IPS-18a (cell line): ENCODE results near the gene RASD1.
"Not testable (repeated sequence)": the region's sequence is repeated elsewhere in the genome, so short reads cannot be mapped to it uniquely, and the experiment has no call there.

Source experiments
- H3K27ac ChIP-seq: one replicate; pipeline ENCODE4 v1.5.1; 2013; ENCODE audit warnings: low read length
- H3K27me3 ChIP-seq: one replicate; pipeline ENCODE4 v1.6.1; 2013; ENCODE audit warnings: mild to moderate bottlenecking, low read length; ENCODE audit not compliant: control insufficient read depth, insufficient read depth
- H3K36me3 ChIP-seq: one replicate; pipeline ENCODE4 v1.6.1; 2013; ENCODE audit warnings: low read depth, low read length; ENCODE audit not compliant: control insufficient read depth
- H3K4me1 ChIP-seq: one replicate; pipeline ENCODE4 v1.6.1; 2013; ENCODE audit warnings: low read depth, low read length; ENCODE audit not compliant: control insufficient read depth
- H3K4me3 ChIP-seq: one replicate; pipeline ENCODE4 v1.5.1; 2013; ENCODE audit warnings: low read length
- H3K9ac ChIP-seq: one replicate; pipeline ENCODE4 v1.6.1; 2013; ENCODE audit warnings: mild to moderate bottlenecking, low read length, moderate library complexity
- H3K9me3 ChIP-seq: one replicate; pipeline ENCODE4 v1.6.1; 2013; ENCODE audit warnings: low read depth, low read length; ENCODE audit not compliant: control insufficient read depth

The RASD1 gene

DNA sequence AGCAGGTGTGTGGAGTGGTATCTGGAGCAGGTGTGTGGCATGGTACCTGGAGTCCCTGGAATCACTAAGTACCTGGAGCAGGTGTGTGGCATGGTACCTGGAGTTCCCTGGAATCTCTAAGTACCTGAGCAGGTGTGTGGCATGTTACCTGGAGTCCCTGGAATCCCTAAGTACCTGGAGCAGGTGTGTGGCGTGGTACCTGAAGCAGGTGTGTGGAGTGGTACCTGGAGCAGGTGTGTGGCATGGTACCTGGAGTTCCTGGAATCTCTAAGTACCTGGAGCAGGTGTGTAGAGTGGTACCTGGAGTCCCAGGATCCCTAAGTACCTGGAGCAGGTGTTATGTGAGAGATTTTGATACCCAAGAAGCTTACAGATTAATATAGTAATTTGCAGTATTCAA lies 41.5 kb downstream of the RASD1 start:
- not testable (repeated sequence) for H3K36me3 ChIP-seq, H3K9me3 ChIP-seq, H3K27me3 ChIP-seq, H3K4me3 ChIP-seq, H3K4me1 ChIP-seq, H3K9ac ChIP-seq, H3K27ac ChIP-seq

DNA sequence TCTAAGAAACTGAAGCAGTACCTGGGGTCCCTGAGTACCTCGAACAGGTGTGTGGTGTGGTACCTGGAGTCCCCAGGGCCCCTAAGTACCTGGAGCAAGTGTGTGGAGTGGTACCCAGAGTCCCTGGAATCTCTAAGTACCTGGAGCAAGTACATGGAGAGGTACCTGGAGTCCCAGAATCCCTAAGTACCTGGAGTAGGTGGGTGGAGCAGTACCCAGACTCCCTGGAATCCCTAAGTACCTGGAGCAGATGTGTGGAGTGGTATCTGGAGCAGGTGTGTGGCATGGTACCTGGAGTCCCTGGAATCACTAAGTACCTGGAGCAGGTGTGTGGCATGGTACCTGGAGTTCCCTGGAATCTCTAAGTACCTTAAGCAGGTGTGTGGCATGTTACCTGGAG lies 41.9 kb downstream of the RASD1 start:
- no peak overlapping the region for H3K4me3 ChIP-seq
- H3K27ac ChIP-seq = no peak overlapping the region
- no peaks in the 10 kb centered on the region for H3K9me3 ChIP-seq
- no peaks in the 10 kb centered on the region for H3K4me1 ChIP-seq
- H3K27me3 ChIP-seq = no peaks in the 10 kb centered on the region
- H3K9ac ChIP-seq = no peak overlapping the region
- no peaks in the 10 kb centered on the region for H3K36me3 ChIP-seq

DNA sequence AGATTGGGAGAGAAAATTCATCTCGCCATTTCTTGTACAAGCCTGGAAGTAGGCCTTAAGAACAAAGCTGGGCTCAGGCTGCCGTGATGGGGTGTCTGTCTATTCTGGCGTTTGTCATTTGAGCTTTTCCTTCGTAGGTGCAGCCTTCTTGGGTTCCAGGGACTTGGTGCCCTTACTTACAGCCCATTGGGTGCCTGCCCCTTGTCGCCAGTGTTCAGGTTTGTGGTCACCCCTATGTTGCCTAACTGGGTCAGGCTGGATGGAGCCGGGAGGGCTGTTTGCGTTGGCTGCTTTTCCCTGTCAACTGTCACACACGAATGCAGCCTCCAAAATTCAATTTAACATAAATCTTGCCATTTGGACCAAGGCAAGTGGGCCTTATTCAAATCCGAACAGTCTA lies 43.1 kb downstream of the RASD1 start:
- Histone ChIP-seq H3K4me3 (no peak overlapping the region), H3K27me3 (no peaks in the 10 kb centered on the region)

DNA sequence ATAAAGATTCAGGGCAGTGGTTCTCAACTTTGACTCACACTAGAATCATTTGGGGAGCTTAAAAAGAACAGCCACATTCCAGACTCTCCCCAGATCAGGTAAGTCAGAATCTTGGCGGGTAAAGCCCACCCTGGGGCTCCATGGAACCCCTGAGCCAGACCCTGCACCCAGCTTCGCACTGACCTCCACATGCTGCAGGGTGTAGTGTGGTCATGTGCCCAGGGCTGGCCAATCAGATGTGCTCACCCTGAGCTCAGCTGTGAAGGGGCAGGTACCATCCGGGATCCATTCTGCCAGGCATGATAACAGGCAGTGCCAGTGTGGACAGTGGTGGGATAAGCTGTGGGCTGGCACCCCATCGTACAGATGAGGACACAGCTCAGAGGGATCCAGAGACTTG lies 47.5 kb downstream of the RASD1 start:
- Histone ChIP-seq H3K27me3 (no peaks in the 10 kb centered on the region), H3K36me3 (no peaks in the 10 kb centered on the region), H3K27ac (no peak overlapping the region), H3K4me1 (no peaks in the 10 kb centered on the region), H3K9me3 (no peaks in the 10 kb centered on the region), H3K9ac (no peak overlapping the region), H3K4me3 (no peak overlapping the region)

More for the DNA sequence above, 43.1 kb downstream of the RASD1 start:
- no peak overlapping the region for H3K27ac ChIP-seq
- H3K9ac ChIP-seq = no peak overlapping the region
- no peaks in the 10 kb centered on the region for H3K36me3 ChIP-seq
- no peaks in the 10 kb centered on the region for H3K9me3 ChIP-seq
- H3K4me1 ChIP-seq = no peaks in the 10 kb centered on the region

DNA sequence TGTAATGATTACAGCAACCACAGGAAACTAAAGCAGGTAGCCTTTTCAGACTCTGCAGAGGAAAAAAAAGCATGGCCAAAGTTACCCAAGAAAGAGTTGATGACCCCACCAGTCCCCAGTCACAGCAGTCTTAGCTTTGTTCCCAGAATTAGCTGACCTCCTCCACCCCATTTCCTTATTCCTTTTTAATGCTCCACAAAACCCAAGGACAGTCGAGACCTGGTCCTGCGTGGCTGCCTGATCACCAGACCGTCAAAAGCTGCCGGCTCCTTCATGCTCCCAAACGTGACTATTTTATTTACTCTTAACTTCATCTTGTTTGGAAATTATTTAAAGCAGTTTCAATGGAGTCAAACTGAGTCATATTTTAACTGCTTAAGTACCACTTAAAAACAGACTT lies 48.1 kb downstream of the RASD1 start:
- Histone ChIP-seq H3K4me3 (no peak overlapping the region), H3K27me3 (no peaks in the 10 kb centered on the region), H3K9me3 (no peaks in the 10 kb centered on the region), H3K9ac (no peak overlapping the region), H3K36me3 (no peaks in the 10 kb centered on the region), H3K27ac (no peak overlapping the region), H3K4me1 (no peaks in the 10 kb centered on the region)

DNA sequence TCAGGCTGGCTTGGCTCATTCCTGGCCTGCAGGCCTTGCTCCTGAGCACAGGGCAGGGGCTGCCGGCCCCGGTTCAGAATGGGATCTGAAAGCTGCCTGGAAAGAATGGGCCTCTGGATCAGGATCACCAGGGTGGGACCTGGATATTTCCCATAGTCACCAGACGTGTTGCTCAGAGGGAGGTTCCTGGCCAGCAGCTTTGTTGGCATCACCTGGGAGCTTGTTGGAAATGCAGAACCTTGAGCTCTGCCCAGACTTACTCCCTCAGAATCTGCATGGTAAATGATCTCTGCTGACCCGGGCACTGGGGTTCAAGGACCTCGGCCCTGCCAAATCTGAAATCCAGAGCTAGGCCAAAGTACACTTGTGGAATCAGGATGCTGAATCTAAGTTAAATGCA lies 48.9 kb downstream of the RASD1 start:
- no peaks in the 10 kb centered on the region for H3K9me3 ChIP-seq
- no peaks in the 10 kb centered on the region for H3K4me1 ChIP-seq
- H3K27me3 ChIP-seq = no peaks in the 10 kb centered on the region
- no peak overlapping the region for H3K9ac ChIP-seq
- no peak overlapping the region for H3K27ac ChIP-seq
- no peak overlapping the region for H3K4me3 ChIP-seq
- no peaks in the 10 kb centered on the region for H3K36me3 ChIP-seq

DNA sequence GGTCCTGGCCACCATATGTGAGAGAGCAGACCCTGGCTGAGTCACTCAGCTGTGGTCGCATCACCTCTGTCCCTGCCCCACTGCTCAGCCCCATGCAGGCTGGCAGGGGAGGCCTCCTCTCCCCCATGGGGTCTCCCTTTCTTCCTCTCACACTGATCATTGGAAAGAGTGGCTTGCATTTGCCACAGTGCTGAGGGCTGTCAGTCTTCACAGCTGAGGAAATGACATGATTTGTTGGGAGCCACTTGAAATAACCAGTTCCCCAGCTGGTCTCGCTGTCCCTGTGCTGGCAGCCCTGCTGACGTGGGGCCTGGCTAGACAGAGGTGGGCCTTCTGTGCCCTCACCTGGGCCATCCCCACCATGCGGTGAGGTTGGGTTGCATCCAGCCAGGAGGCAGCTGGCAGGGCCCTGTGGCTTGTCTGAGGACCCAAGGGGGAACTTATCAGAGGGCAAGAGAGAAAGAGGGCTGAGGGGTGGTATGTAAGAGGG lies 49.5 kb downstream of the RASD1 start:
- H3K4me3 ChIP-seq = no peak overlapping the region
- H3K9ac ChIP-seq = no peak overlapping the region
- H3K4me1 ChIP-seq = no peaks in the 10 kb centered on the region
- H3K36me3 ChIP-seq = no peaks in the 10 kb centered on the region
- H3K9me3 ChIP-seq = no peaks in the 10 kb centered on the region
- H3K27ac ChIP-seq = no peak overlapping the region
- H3K27me3 ChIP-seq = no peaks in the 10 kb centered on the region

DNA sequence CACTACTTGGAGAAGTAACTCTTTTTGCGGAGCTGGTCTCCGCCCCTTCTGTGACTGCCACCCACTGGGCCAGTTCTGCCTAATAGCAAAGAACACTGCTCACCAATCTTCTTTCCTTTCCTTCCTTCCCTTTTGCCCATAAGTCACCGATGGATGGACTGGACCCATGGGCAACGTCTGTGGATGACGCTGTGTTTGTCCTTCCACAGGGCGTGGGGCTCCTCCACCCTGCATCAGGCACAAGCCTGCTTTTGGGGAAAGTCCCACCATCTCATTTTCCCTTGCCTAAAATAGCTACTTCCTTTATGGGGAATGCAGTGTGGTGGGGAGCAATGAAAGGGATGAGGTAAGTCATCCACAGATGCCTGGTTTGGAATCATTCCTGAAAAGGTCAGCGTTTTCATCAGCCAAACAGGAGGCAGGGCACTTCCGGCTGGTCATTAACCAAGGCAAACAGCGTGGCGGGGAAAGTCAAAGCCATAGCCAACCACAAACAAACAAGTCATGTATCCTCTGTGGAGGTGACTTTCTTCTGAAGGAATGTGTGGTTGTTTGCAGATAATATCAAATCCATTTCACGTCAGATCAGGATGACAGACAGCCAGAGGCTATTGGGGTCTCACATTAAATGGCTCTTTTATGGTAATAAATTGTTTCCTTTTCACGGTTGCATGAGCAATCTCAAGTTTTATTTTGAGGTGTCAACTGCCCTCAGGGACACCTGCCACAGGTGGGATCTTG lies 50.1 kb downstream of the RASD1 start:
- Histone ChIP-seq H3K4me3 (no peak overlapping the region), H3K9ac (no peak overlapping the region), H3K36me3 (no peaks in the 10 kb centered on the region), H3K27me3 (no peaks in the 10 kb centered on the region), H3K4me1 (no peaks in the 10 kb centered on the region), H3K9me3 (no peaks in the 10 kb centered on the region), H3K27ac (no peak overlapping the region)

DNA sequence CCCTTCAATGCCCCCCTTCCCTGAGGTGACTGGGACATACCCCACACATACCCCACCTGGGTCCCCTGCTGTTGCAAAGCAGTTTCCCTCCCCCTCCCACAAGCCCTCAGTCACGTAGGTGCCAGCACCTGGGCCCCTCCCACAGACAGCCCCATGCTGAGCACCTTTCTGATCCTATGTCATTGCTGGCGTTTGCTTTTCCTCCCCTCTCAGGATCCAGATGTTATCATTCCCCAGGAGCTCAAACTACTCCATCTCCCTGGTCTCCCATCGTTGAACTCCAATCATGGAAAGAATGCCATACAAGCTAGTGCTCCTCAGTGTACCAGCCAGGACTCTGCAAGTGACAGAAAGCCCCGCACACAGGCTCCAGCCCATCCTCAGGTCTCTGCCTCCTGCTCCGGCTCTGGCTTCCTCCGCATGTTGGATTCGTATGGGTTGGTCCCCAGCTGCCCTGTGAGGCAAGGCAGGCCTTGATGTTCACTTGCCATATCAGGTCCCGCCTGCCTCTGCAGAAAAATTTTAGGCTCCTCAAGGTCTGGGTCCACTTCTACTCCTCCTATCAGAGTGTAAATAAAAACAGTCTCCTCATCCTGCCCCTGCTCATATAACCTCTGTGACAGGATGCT lies 50.8 kb downstream of the RASD1 start:
- Histone ChIP-seq H3K27ac (no peak overlapping the region), H3K4me3 (no peak overlapping the region), H3K9me3 (no peaks in the 10 kb centered on the region), H3K4me1 (no peaks in the 10 kb centered on the region), H3K27me3 (no peaks in the 10 kb centered on the region), H3K36me3 (no peaks in the 10 kb centered on the region), H3K9ac (no peak overlapping the region)
